ENCODE data around the gene CYBC1. TPM values are rescaled to one million over a fixed set of nuclear protein-coding genes. Genes with fewer than 3 reads are reported as not detected.

CYBC1 gene
- total and polyA plus RNA-seq, 2 donors (not counting 1 experiment from before 2014, with no cell fraction given) = 328 to 569 TPM

GRCh38 chr17:82438401-82439193, 12.0 kb downstream of the CYBC1 start:
- H3K27me3 ChIP-seq (replicated peaks in 1 of 4; ENCODE audit: control extremely low read depth in 1 of 4, control insufficient read depth in 3 of 4, insufficient read depth in 4 of 4, low read length in 3 of 4) = no peaks in the 10 kb centered on the region
- H3K4me1 ChIP-seq (ENCODE audit: control insufficient read depth in 2 of 2, insufficient read depth in 2 of 2, low read length in 2 of 2) = peaks cover 38 to 79% of the 10 kb centered on the region in 2 donors
- H3K9ac ChIP-seq (ENCODE audit: low read length) = no peak overlapping the region
- no peak overlapping the region for H2AFZ ChIP-seq (ENCODE audit: insufficient read depth, low read depth, low read length, poor library complexity, severe bottlenecking)
- H3K9me3 ChIP-seq (ENCODE audit: control extremely low read depth in 1 of 3, control insufficient read depth in 2 of 3, insufficient read depth in 1 of 3, low read length in 2 of 3) = peaks cover 0 to 4% (median 0%) of the 10 kb centered on the region in 3 donors
- H3K9me3 Mint-ChIP-seq (ENCODE audit: insufficient read depth) = no peaks in the 10 kb centered on the region
- DNase-seq (no peak), ATAC-seq (ENCODE audit: low read depth) (no peak)
- H3K36me3 ChIP-seq (replicated peaks in 1 of 2; ENCODE audit: control extremely low read depth in 1 of 2, control insufficient read depth in 1 of 2, extremely low read depth in 1 of 2, insufficient read depth in 2 of 2, low read length in 1 of 2) = peaks cover 0 to 58% of the 10 kb centered on the region in 2 experiments
- peaks cover 75% of the 10 kb centered on the region for H4K20me1 ChIP-seq (ENCODE audit: control insufficient read depth, insufficient read depth, low read length, poor library complexity, severe bottlenecking)
- H3K4me1 Mint-ChIP-seq = peaks cover 51% of the 10 kb centered on the region
- peak overlapping the region; percentile 15 for H3K27ac Mint-ChIP-seq
- CTCF ChIA-PET = interaction anchor here (1.0 kb wide), 1 partner anchor 113 kb away, joined by 3 read pairs; no protein-coding TSS in a partner anchor
- no peak for TF ChIP-seq EZH2 (IDR thresholded peaks at IDR 0.05; ENCODE audit: borderline replicate concordance, insufficient read depth, low read depth, low read length, poor library complexity, severe bottlenecking)
- H3K4me3 Mint-ChIP-seq = no peak overlapping the region
- H3K79me2 ChIP-seq (ENCODE audit: control insufficient read depth, insufficient read depth, low read length) = peaks cover 73% of the 10 kb centered on the region
- H3K27me3 Mint-ChIP-seq = no peaks in the 10 kb centered on the region
- POLR2A ChIA-PET = interaction anchor here (0.6 kb wide), 4 partner anchors 47 to 1234 kb away, joined by 3 to 10 read pairs (median 4); no protein-coding TSS in a partner anchor
- H3K4me2 ChIP-seq (replicated peaks; ENCODE audit: low read depth, low read length, poor library complexity, severe bottlenecking) = no peak overlapping the region
- intact Hi-C loops (cut with micrococcal nuclease) = no loop called here
- no peak overlapping the region for H3K4me3 ChIP-seq (ENCODE audit: control extremely low read depth in 1 of 5, extremely low read depth in 1 of 5, insufficient read depth in 1 of 5, low read depth in 2 of 5, low read length in 4 of 5)
- H3K27ac ChIP-seq (ENCODE audit: low read length in 2 of 2) = peak overlapping the region in 1 of 2 donors; percentile 78
- WGBS (ENCODE audit: insufficient coverage) = 97% methylated on average over 22 of the region's 26 CpGs

- no peak overlapping the region for H3K9ac ChIP-seq (ENCODE audit: low read length)
- no peaks in the 10 kb centered on the region for H3K27me3 Mint-ChIP-seq
- no peak overlapping the region for H3K4me2 ChIP-seq (replicated peaks; ENCODE audit: low read depth, low read length, poor library complexity, severe bottlenecking)
- ChIA-PET CTCF (interaction anchor here (0.6 kb wide), 1 partner anchor 132 kb away, joined by 3 read pairs; no protein-coding TSS in a partner anchor), POLR2A (no interaction called here)
- peaks cover 60% of the 10 kb centered on the region for H3K79me2 ChIP-seq (ENCODE audit: control insufficient read depth, insufficient read depth, low read length)
- H3K4me1 Mint-ChIP-seq = peaks cover 45% of the 10 kb centered on the region
- H3K4me3 ChIP-seq (ENCODE audit: control extremely low read depth in 1 of 5, extremely low read depth in 1 of 5, insufficient read depth in 1 of 5, low read depth in 2 of 5, low read length in 4 of 5) = no peak overlapping the region
- no peaks in the 10 kb centered on the region for H3K27me3 ChIP-seq (replicated peaks in 1 of 4; ENCODE audit: control extremely low read depth in 1 of 4, control insufficient read depth in 3 of 4, insufficient read depth in 4 of 4, low read length in 3 of 4)
- no peaks in the 10 kb centered on the region for H3K9me3 Mint-ChIP-seq (ENCODE audit: insufficient read depth)
- peaks cover 0 to 6% (median 0%) of the 10 kb centered on the region in 3 donors for H3K9me3 ChIP-seq (ENCODE audit: control extremely low read depth in 1 of 3, control insufficient read depth in 2 of 3, insufficient read depth in 1 of 3, low read length in 2 of 3)
- DNase-seq (no peak), ATAC-seq (ENCODE audit: low read depth) (no peak)
- no peak overlapping the region for H3K4me3 Mint-ChIP-seq
- peaks cover 38 to 81% of the 10 kb centered on the region in 2 donors for H3K4me1 ChIP-seq (ENCODE audit: control insufficient read depth in 2 of 2, insufficient read depth in 2 of 2, low read length in 2 of 2)
- intact Hi-C loops (cut with micrococcal nuclease) = no loop called here
- TF ChIP-seq CTCF (IDR thresholded peaks at IDR 0.05) = no peak
- no peak for TF ChIP-seq EZH2 (IDR thresholded peaks at IDR 0.05; ENCODE audit: borderline replicate concordance, insufficient read depth, low read depth, low read length, poor library complexity, severe bottlenecking)
- peaks cover 0 to 45% of the 10 kb centered on the region in 2 experiments for H3K36me3 ChIP-seq (replicated peaks in 1 of 2; ENCODE audit: control extremely low read depth in 1 of 2, control insufficient read depth in 1 of 2, extremely low read depth in 1 of 2, insufficient read depth in 2 of 2, low read length in 1 of 2)
- WGBS (ENCODE audit: insufficient coverage) = 96% methylated on average over 13 of the region's 18 CpGs
- no peak overlapping the region for H2AFZ ChIP-seq (ENCODE audit: insufficient read depth, low read depth, low read length, poor library complexity, severe bottlenecking)
- H3K27ac ChIP-seq (ENCODE audit: low read length in 2 of 2) = no peak overlapping the region
- H4K20me1 ChIP-seq (ENCODE audit: control insufficient read depth, insufficient read depth, low read length, poor library complexity, severe bottlenecking) = peaks cover 62% of the 10 kb centered on the region
- H3K27ac Mint-ChIP-seq = no peak overlapping the region
These were observed 13.3 kb downstream of the CYBC1 start for GRCh38 chr17:82437325-82437668.

Measured in B cell (primary cell).